Stimulated activated CD8-positive, alpha-beta memory T cell treated with anti-CD3 and anti-CD28 coated beads, Interleukin-2, amount 100 ng/mL, for 48 hours (primary cell): ENCODE measurements around the gene GPI.
A peak's percentile ranks its signal among the peaks of the same experiment; 100 is the strongest.
"Not testable (repeated sequence)": the region's sequence is repeated elsewhere in the genome, so short reads cannot be mapped to it uniquely, and the experiment has no call there.

Source experiments
- DNase-seq, 2 donors: peaks; one replicate each; pipeline ENCODE4 v3.0.0-alpha.2; 2020; ENCODE audit warnings: low read depth in 2 of 2

Gene GPI

DNA sequence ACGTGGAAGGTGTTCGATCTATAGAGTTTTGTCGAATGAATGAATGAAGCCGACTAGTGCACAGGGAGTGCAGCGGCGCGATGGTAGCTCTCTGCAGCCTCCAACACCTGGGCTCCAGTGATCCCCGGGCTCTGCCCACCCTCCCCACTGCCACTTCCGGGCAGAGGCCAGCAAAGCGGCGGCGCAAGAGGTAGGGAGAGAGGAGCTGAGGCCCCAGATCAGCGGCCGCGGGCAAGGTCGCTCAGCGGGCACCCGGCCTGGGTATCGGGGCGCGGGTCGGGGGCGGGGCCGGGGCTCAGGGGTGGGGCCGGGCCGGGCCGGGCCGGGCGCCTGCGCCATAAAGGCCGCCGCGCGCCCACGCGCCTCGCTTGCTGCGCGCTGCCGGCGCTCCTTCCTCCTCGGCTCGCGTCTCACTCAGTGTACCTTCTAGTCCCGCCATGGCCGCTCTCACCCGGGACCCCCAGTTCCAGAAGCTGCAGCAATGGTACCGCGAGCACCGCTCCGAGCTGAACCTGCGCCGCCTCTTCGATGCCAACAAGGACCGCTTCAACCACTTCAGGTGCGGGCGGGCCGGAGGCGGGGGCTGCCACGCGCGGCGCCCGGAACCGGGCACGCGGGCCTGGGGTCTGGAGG is at the start of gene GPI:
GPI (plus strand) TSS at position 367 of the 633 bp plus-strand sequence; CDS start at position 438, 71 bp downstream.
- peak; percentile 67 to 71 for DNase-seq

DNA sequence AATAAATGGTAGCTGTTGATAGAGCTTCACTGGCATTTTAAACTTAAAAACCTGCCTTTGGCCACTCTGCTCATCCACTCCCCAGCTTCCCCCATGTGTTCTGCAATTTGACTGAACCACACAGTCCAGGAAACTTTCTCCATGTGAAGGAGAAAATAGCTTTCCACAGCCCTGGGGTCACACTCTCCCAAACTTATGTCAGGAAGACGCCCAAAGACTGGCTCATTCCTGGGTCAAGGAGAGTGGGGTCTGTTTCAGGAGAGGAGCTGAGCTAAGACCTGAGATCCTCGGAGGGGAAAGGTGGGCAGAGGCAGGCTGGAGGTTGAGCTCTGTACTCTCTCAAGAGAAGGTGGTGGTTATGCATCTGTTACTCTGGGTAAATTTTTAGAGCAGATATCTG is 48.7 kb upstream of the GPI start:
- no peak for DNase-seq

DNA sequence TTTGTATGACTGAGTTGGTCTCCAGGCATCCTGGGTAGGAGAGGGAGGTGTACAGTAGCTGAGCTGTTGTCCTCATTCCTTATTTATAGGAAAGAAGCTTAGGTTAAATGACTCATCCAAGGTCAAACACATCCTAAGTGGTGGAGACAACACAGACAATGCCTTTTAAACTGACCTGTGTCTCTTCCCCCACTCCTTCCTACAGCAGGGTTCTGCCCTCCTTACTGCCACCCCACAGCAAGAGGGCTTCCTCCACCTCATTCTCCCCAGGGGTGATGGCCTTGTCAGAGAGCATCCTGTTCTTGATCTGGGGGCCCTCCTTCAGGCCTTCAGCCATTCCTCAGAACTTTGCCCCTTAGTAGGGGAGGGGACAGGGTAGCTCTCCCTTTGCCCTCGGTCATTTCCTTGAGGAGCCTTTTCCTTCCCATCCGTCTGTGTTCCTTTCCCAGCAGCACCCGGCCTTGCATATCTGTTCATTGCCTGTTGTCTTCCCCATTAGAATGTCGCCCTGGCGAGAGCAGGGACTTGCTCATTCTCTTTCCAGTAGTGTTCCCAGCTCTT is 48.2 kb upstream of the GPI start:
- DNase-seq, result no peak

DNA sequence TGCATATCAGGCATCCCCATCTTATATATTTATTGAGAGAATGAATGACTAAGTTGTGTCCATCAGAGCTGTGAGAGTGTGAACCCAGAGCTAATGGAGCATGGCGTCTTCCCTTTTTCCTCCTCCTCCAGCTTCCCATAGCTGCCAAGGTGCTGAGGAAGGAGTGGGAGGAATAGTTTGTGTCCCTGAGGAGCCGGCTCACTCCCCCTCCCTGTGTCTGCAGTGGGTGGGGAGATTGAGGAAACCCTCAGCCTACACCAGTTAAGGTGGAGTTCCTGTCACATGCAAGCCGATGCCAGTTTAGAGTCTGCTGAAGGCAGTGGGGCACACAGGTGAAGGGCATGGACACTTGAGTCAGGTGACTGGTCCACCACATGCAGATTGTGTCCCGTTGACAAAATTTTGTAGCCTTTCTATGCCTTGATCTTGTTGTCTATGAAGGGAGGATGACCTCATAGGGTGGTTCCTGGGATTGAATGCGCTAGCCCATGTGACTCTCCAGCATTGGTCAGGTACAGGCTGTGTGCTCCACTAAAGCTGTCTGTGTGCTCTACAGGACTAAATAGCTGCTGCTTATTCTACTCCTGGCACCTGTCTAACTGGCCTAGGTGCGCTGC is 47.6 kb upstream of the GPI start:
- no peak for DNase-seq

DNA sequence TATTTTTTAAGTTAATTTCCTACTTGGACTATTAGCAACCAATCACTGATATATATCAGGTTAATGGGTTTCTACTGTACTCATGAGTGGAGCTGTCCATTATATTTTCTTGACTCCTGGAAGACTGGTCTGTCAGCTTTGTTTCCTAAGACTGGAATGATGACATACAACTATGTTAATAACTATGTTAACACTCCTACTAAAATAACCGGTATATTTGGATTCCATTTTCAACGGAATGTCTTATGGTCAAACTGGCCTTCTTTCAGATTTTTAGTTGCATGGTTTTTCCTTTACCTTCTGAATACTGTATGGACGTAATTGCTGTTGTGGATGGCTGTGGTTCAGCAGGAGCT is 45.8 kb upstream of the GPI start:
- DNase-seq, result no peak

DNA sequence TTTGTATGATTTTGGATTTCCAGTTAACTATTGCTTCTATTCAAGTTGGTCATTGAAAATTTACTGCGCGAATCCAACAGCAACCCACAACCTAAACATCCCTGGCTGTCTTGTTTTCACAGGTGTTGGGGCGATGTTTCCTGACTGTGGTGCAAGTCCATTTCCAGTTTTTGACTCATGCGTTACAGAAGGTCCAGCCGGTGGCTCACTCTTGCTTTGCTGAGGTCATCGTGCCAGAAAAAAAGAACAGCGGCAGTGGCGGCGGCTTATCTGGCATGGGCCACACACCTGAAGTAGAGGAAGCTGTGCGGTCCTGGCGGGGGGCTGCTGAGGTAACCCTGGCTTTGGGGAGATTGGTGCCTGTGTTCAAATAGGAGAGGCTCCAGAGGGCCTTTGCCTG is 45.2 kb upstream of the GPI start:
- DNase-seq, result no peak

DNA sequence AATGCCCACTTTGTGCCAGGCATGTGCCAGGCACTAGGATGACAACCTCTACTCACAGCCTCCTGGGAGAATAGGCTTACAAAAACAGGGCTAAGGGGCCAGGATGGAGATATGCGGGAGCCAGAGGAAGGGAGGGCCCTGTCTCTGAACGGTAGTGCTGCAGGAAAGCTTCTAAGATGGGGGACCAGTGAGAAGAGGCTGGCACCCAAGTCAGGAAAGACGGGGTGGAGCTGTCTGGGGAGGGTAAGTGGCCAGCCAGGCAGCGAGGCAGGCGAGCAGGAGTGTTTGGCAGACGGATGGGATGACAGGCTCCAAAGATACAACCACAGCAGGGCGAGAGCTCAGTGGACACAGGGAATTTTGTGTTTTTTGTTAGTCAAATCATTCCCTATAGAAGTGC is 44.7 kb upstream of the GPI start:
- DNase-seq, result no peak

DNA sequence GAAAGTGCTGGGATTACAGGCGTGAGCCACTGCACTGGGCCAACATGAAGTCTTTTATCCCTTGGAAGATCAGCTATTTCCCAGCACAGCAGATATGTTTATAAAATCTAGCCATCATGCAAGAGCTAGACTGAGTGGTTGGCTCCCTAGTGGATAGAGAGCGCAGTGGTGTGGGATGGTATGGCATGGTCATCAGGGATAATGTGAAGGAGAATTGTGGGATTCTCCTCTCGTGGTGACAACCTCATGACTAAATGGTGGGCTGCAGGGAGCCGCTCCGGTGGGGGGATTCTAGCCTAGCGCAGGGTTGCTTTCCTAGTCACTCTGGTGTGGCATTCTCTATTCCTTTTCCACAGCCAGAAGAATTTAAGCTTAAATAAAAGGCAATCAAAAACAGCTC is 43.3 kb upstream of the GPI start:
- no peak for DNase-seq

DNA sequence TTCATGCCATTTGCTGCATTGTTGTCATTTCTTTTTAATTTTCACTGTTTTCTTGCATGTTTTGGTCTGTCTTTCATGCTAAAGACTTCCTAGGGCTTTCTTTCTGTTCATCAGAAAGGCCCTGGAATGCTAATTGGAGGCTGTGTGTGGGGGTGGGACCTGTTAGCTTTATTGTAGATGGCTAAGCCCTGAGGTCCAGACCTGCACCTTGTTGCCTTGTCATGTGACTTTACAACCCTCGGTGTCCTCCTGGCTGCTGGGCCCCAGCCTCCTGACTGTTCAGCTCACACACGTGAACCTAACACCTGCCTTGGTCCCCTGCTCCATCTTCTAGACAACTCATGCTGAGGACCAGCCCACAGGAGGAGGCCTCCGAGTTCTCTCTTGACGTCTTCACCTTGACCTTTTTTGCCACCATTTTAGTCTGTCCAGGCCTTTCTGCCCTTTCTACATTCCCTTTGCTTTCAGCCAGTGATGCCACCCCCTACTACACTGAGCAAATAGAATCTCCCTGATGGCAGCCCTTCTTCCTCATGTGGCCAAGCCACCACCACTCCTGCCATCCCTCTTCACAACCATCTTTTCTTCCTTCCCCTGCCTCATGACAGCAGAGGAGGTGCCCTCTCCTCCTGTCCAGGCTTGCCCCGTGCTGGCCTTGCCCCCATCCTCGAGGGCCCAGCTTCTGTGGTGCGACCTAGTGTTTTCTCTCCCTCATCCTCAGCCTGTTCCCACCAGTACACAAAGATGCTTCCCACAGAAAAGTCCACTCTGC is 41.4 kb upstream of the GPI start:
- no peak for DNase-seq

DNA sequence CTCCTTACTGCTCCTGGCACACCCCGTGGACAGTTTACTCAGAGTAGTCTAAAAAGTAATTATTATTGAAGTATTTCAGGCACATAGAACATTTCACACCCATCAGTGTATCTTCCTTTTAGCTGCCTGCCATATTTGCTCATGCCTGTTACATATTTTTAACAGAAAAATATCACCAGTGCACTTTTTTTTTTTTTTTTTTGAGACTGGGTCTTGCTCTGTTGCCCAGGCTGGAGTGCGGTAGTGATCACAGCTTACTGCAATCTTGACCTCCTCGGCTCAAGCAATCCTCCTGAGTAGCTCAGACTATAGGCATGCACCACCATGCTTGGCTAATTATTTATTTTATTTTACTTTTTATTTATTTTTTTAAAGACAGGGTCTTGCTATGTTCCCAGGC is 40.7 kb upstream of the GPI start:
- DNase-seq, result no peak

DNA sequence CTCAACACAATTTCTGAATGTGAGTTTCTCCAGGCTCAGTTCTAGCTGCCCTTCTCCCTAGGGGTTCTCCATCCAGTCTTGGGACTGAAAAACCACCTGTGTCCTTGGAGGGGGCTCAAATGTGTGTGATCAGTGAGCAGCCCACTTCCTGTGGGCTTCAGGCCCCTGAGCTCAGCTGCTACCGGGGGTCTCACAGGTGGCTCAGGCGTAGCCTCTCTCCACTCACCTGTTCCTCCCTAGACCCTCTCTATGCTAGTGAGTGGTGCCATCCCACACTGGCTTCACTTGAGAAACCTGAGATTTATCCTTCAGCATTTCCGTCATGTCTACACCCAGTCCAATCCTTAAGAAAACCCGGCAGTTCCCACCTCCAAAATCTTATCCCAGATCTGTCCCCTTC is 39.8 kb upstream of the GPI start:
- no peak for DNase-seq

DNA sequence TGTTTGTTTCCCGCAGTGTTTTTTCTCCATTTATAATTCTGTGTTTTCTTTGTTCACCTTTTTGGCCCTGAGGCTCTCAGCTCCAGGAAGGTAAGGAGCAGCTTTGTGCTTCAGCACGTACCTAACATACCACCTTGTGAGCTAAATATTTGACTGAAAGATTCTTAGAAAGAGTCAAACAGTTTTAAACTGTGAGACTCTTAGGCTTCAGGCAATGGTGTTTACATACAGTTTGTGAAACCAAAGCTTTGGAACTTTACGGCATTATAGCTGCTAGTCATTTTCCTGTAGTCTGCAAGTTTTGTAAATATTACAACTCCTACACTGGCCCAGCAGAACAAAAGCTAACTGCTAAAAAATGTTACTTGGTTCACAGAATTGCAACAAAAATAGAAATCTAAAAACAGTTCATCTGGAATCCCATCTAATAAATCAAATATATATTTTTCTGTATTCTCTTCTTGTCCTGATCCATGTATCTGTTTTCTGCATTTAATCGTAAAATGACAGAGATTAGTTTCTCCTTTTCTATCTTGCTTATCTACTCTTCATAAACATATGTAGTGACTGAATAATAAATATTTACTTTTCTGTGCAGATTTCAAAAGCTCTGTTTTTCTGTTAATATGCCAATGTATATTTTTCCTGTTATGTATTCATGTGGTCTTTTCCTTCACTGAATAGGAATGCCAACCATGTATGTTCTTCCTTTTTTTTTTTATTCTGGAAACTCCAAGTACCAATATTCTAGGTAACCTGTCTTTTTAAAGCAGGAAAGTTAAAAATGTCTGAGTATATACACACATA is 38.8 kb upstream of the GPI start:
- DNase-seq, result no peak

DNA sequence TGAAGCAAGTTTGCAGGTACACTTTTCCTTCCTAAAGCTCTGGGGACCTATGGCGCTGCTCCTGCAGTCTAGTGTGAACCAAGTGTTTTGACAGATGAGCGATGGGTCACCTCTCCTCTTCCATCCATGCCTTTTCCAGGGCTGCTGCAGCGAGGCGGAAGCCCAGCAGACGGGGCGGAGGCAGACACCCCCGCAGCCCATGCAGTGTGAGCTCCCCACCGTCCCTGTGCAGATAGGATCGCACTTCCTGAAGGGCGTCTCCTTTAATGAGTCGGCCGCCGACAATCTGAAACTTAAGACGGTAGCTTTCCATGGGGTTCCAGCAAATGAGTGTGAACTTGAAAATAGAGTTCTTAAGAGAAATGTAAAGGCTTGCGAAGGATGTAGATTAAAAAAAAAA is 37.1 kb upstream of the GPI start:
- DNase-seq, result no peak

DNA sequence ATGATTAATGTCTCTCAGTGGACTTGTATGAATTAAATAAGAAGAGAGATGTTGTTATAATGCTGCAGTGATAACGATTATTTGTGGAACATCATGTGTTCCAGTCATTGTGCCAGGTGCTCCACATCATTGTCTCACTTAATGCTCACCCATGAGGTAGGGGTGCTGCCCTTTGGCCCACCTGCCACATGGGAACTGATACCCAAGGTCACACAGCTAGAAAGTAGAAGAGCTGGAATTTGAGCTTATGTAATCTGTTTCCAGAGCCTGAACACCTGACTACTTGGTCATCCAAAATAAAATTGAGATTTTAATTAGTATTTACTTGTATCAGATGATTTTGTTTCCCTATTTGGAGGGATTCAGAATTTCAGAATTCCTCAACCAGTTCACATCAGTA is 36.0 kb upstream of the GPI start:
- no peak for DNase-seq

DNA sequence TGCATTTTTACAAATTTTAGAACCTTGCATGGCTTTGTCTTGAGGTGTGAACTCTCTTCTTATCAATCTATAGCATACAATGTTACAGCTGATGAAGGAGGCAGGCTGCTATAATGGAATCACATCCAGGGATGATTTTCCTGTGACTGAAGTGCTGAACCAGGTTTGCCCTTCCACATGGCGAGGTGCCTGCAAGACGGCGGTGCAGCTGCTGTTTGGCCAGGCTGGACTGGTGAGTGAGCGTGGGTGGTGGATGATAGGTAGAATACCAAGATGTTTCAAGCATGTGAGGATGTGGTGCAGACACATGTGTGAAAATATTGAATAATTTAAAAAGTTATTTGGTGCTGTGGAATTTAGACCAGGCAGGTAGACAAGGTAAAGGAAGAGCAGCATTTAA is 34.9 kb upstream of the GPI start:
- no peak for DNase-seq

DNA sequence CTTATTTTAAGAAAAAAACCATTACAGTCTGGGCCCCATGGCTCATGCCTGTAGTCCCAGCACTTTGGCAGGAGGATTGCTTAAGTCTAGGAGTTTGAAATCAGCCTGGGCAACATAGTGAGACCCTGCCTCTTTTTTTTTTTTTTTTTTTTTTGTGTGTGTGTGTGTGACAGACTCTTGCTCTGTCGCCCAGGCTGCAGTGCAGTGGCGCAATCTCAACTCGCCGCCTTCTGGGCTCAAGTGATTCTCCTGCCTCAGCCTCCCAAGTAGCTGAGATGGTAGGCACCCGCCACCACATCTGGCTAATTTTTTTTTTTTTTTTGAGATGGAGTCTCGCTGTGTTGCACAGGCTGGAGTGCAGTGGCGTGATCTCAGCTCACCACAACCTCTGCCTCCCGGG is 34.4 kb upstream of the GPI start:
- DNase-seq, result not testable (repeated sequence)

DNA sequence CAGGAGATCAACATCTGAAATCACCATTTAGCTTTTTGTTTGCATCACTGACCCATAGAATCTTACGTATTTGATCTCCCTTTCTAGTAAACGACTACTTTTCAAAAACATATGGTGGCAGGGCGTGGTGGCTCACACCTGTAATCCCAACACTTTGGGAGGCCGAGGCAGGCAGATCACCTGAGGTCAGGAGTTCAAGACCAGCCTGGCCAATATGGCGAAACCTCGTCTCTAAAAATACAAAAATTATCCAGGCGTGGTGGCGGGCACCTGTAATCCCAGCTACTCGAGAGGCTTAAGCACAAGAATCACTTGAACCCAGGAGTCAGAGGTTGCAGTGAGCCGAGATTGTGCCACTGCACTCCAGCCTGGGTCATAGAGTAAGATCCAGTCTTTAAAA is 33.4 kb upstream of the GPI start:
- not testable (repeated sequence) for DNase-seq

DNA sequence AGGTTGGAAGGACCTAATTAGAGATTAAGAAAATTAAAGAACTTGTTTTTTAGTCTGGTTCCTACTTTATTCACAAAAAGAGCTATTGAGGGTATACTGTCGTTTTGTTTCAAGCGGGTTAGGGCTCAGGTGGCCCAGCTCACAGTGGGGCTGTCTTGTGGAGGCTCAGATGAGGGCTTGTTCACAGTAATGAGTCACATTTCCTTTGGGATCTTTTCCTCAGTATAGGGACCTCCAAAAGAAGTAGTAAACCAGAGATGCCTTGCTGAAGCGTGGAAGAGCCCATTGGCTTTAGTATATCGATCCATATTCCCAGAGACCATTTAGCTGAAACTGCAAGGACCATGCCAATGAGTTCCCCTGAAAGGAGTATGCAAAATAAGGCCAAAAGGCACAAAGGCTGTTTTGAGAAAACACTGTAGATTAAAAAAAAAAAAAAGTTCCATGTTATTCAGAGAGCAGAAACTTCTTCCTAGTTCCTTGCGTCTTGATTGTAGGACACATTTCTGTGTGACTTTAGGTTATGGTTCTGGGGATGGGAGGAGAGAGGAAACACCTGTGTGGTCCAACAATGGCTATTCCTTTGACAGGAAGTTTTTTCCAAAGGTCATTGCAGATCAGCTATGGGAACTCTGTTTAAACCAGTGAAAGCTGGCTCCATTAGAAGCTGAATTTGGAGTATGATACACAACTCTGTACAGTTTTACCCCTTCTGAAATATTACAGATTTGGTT is 32.8 kb upstream of the GPI start:
- DNase-seq, result no peak

DNA sequence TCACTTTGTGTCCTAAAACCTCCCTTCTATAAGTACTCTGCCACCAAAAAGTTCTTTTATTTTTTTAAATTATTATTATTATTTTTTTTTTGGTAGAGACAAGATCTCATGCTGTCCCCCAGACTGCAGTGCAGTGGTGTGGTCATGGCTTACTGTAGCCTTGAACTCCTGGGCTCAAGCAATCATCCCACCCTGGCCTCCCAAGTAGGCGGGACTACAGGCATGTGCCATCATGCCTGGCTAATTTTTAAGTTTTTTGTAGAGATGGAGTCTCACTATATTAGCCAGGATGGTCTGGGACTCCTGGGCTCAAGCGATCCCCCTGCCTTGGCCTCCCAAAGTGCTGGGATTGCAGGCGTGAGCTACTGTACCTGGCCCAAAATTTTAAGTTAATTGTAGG is 29.1 kb upstream of the GPI start:
- DNase-seq, result no peak

DNA sequence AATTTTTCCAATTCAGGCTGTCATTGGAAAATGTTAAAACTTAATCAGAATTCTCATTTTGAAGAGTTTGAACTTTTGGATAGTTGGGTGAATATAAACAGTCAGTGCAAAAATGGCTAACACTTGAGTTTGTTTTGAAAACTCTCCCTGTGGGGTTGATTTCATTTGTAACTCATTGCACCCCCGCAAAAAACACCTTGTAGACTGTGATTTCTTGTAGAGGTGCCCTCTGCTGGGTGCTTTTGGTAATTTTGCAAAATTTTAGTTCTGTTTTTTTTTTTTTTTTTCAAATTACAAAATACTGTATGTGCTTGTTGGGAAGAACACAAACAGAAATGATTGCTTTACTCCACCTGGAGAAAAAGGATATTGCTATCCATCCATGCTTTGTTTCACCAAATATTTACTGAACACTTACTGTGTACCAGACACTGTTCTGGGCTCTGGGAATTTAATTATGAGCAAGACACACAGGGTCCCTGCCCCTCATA is 28.2 kb upstream of the GPI start:
- peak in 1 of 2 donors; percentile 8 for DNase-seq

DNA sequence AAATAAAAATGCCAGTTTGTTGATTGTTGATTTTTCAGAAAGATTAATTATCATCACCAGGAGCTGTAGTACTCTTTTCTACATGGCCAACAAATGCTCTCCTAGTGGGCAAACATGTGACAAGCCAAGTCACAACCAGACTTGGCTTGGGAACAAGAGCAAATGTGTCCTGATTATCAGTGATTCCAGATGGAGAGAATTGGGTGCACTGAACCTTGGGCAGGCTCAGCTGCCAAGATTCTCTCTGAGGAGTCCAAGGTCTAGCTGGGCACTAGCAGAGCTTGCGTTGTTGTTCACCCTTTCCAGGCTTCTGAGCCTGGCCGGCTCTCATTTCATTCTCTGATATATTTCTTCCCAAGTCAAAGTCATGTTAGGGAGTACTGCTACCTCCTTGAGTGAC is 27.3 kb upstream of the GPI start:
- DNase-seq, result no peak
